ENCODE data around the gene NBPF12.
"Not testable (repeated sequence)": the region's sequence is repeated elsewhere in the genome, so short reads cannot be mapped to it uniquely, and the experiment has no call there.

DNA sequence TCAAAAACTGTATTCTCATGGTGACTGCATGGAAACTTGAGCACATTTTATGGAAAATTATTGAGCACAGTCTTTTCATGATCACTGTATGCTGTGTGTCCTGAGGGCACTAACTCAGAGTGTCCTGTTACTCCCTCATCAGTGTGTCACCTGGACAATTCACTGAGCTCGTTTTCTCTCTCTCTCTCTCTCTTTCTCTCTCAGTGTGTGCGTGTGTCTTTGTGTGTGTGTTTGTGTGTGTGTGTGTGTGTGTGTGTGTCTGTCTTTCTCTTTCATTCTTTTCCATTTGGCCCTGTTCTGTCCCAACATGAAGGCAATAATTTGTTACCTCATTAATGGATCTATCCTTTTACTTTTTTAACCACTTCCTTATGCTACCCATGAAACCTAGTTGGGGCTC, 49.4 kb downstream of the NBPF12 start:
- not testable (repeated sequence) for TF ChIP-seq POLR2A (IDR thresholded peaks at IDR 0.05; ENCODE audit: low read depth, low read length); TAF1 (IDR thresholded peaks at IDR 0.05; ENCODE audit: low read depth, low read length); POLR2AphosphoS5 (IDR thresholded peaks at IDR 0.05; ENCODE audit: low read depth, low read length); PAX5 (IDR thresholded peaks at IDR 0.05; ENCODE audit: insufficient read depth, low read length, severe bottlenecking); SPI1 (IDR thresholded peaks at IDR 0.05; ENCODE audit: low read depth, low read length)
